ENCODE measurements around the gene NAA40. TPM values are rescaled to one million over a fixed set of nuclear protein-coding genes. Genes with fewer than 3 reads are reported as not detected.

The NAA40 gene
- total and polyA plus RNA-seq, 10 of the 15 experiments (the other 5 are each of a cell fraction or from before 2014, with no cell fraction given) = 4.8 to 31.6 (median 22.2) TPM

DNA sequence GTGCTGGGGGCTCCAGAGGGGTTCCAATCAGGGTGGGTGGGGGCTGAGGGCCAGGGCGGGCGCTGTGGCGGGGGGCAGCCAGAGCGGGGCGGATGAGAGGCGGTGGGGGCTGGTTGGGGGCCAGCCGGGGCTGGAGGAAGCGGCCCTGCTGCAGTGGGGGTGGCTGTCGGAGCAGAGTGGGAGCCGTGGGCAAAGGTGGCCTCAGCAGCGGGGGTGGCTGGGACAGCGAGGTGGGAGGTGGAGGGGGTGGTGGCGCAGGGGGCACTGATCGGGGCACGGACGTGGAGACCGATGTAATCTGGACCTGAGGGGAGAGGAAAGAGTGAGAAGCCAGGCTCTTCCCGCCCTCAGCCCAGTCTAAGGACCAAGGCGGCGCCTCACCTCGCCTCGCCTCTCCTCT, 26.9 kb upstream of the NAA40 start:
- no peak overlapping the region for H3K27ac ChIP-seq (ENCODE audit: control insufficient read depth, insufficient read depth)
- no peak for ATAC-seq
- no peaks in the 10 kb centered on the region; a peak in 1 of 4 replicates for H3K27me3 ChIP-seq (replicated peaks in 1 of 2; ENCODE audit: control insufficient read depth in 2 of 2, insufficient read depth in 2 of 2, low read length in 1 of 2)
- H3K4me3 ChIP-seq = no peak overlapping the region
- FAIRE-seq = no peak
- TF ChIP-seq HDAC6 (IDR thresholded peaks at IDR 0.05; ENCODE audit: unreplicated experiment) (no peak), KDM1A (IDR thresholded peaks at IDR 0.05; ENCODE audit: borderline replicate concordance) (no peak), BMI1 (IDR thresholded peaks at IDR 0.05; ENCODE audit: borderline replicate concordance) (no peak), ASH2L (IDR thresholded peaks at IDR 0.05; ENCODE audit: borderline replicate concordance, low read depth) (no peak), EED (IDR thresholded peaks at IDR 0.05; ENCODE audit: low read depth) (no peak), NR2F1 (conservative IDR thresholded peaks at IDR 0.05) (no peak)
- TF ChIP-seq, protein P1, sequence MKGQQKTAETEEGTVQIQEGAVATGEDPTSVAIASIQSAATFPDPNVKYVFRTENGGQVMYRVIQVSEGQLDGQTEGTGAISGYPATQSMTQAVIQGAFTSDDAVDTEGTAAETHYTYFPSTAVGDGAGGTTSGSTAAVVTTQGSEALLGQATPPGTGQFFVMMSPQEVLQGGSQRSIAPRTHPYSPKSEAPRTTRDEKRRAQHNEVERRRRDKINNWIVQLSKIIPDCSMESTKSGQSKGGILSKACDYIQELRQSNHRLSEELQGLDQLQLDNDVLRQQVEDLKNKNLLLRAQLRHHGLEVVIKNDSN (IDR thresholded peaks at IDR 0.05; ENCODE audit: borderline replicate concordance, extremely low read length, insufficient read depth, low read depth, low read length) = no peak
- ChIA-PET POLR2A (no interaction called here), CTCF (interaction anchor here (1.4 kb wide), 1 partner anchor 9 kb away, joined by 3 read pairs; no protein-coding TSS in a partner anchor), SMC1A (ENCODE audit: uncharacterized antibody, unreplicated experiment) (no interaction called here), RAD21 (ENCODE audit: unreplicated experiment) (no interaction called here)
- no peak overlapping the region for H2AFZ ChIP-seq (ENCODE audit: control insufficient read depth, low read depth, low read length)
- WGBS (ENCODE audit: insufficient coverage, insufficient replicate concordance, low lambda C conversion rate, missing lambda C conversion rate) = 91% methylated on average over 5 of the region's 22 CpGs
- no peak overlapping the region for H3K9ac ChIP-seq (ENCODE audit: control insufficient read depth, insufficient read depth, low read length)
- H3K9me3 ChIP-seq (replicated peaks; ENCODE audit: control insufficient read depth, insufficient read depth, low read length) = no peaks in the 10 kb centered on the region
- no TSS peak for BruUV-seq (replicated peaks)
- intact Hi-C loops (cut with micrococcal nuclease; ENCODE audit: unreplicated experiment) = no loop called here
- in situ Hi-C loops (cut with MboI) = no loop called here
- no peak for DNase-seq (ENCODE audit: low read depth, low spot score)
- peaks cover 6 to 13% of the 10 kb centered on the region in 2 experiments; a peak in 3 of 4 replicates for H3K36me3 ChIP-seq (ENCODE audit: control insufficient read depth in 2 of 2, insufficient read depth in 2 of 2, low read length in 1 of 2)
- H3K79me2 ChIP-seq (ENCODE audit: control insufficient read depth, insufficient read depth, low read length) = no peaks in the 10 kb centered on the region
- H4K20me1 ChIP-seq (ENCODE audit: control insufficient read depth, insufficient read depth) = no peaks in the 10 kb centered on the region
- peaks cover 3% of the 10 kb centered on the region for H3K4me1 ChIP-seq (ENCODE audit: control insufficient read depth, insufficient read depth, low read length)
- no peak overlapping the region for H3K4me2 ChIP-seq (ENCODE audit: control insufficient read depth, insufficient read depth)

DNA sequence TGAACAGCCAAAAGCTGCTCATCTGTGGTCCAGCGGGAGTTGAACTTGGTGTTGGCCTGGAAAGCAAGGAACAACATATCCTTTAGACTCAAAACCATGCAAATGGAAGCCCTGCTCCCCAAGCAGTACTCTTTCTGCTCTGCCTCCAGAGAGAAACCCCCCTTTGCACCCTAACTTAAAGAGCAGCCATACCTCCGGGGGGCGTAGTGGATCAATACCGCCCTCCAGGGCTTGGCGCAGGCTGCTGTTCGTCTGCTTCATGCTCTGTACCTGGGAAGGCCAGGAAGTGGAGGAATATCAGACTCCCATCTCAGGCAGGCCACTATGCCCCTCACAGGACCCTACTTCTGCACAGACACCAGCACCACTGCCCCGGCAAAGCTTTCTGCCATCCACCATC, 26.1 kb upstream of the NAA40 start:
- Histone ChIP-seq H3K27me3 (replicated peaks in 1 of 2; ENCODE audit: control insufficient read depth in 2 of 2, insufficient read depth in 2 of 2, low read length in 1 of 2) (peaks cover 0 to 2% of the 10 kb centered on the region in 2 experiments; a peak in 2 of 4 replicates), H3K4me2 (ENCODE audit: control insufficient read depth, insufficient read depth) (no peak overlapping the region), H2AFZ (ENCODE audit: control insufficient read depth, low read depth, low read length) (no peak overlapping the region), H3K27ac (ENCODE audit: control insufficient read depth, insufficient read depth) (no peak overlapping the region), H3K4me3 (no peak overlapping the region), H4K20me1 (ENCODE audit: control insufficient read depth, insufficient read depth) (no peaks in the 10 kb centered on the region), H3K36me3 (ENCODE audit: control insufficient read depth in 2 of 2, insufficient read depth in 2 of 2, low read length in 1 of 2) (peaks cover 3 to 5% of the 10 kb centered on the region in 2 experiments; a peak in 2 of 4 replicates), H3K79me2 (ENCODE audit: control insufficient read depth, insufficient read depth, low read length) (no peaks in the 10 kb centered on the region), H3K4me1 (ENCODE audit: control insufficient read depth, insufficient read depth, low read length) (peaks cover 8% of the 10 kb centered on the region), H3K9me3 (replicated peaks; ENCODE audit: control insufficient read depth, insufficient read depth, low read length) (no peaks in the 10 kb centered on the region), H3K9ac (ENCODE audit: control insufficient read depth, insufficient read depth, low read length) (no peak overlapping the region)
- 82% methylated on average over 7 of the region's 7 CpGs for WGBS (ENCODE audit: insufficient coverage, insufficient replicate concordance, low lambda C conversion rate, missing lambda C conversion rate)
- DNase-seq (ENCODE audit: low read depth, low spot score) (no peak), ATAC-seq (no peak), FAIRE-seq (no peak)
- ChIA-PET RAD21 (ENCODE audit: unreplicated experiment) (no interaction called here), POLR2A (no interaction called here), CTCF (interaction anchor here (1.4 to 2.7 kb wide), 2 partner anchors 8 to 76 kb away, joined by 3 to 6 read pairs; no protein-coding TSS in a partner anchor), SMC1A (ENCODE audit: uncharacterized antibody, unreplicated experiment) (interaction anchor here (0.6 kb wide), 1 partner anchor 45 kb away, joined by 3 read pairs; no protein-coding TSS in a partner anchor)
- in situ Hi-C loops (cut with MboI) (no loop called here), intact Hi-C loops (cut with micrococcal nuclease; ENCODE audit: unreplicated experiment) (no loop called here)
- no TSS peak for BruUV-seq (replicated peaks)
- no peak for TF ChIP-seq ZSCAN29 (IDR thresholded peaks at IDR 0.05)
- TF ChIP-seq, protein P2, sequence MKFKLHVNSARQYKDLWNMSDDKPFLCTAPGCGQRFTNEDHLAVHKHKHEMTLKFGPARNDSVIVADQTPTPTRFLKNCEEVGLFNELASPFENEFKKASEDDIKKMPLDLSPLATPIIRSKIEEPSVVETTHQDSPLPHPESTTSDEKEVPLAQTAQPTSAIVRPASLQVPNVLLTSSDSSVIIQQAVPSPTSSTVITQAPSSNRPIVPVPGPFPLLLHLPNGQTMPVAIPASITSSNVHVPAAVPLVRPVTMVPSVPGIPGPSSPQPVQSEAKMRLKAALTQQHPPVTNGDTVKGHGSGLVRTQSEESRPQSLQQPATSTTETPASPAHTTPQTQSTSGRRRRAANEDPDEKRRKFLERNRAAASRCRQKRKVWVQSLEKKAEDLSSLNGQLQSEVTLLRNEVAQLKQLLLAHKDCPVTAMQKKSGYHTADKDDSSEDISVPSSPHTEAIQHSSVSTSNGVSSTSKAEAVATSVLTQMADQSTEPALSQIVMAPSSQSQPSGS (IDR thresholded peaks at IDR 0.05; ENCODE audit: low read length) = no peak
- TF ChIP-seq FOXM1 (IDR thresholded peaks at IDR 0.05; ENCODE audit: low read depth, low read length) = no peak
- TF ChIP-seq PAX5 (IDR thresholded peaks at IDR 0.05; ENCODE audit: borderline replicate concordance, low read depth, low read length) = no peak
- no peak for TF ChIP-seq MYC (IDR thresholded peaks at IDR 0.05; ENCODE audit: insufficient read depth, insufficient read length, insufficient replicate concordance, low read length, severe bottlenecking)

Measured in GM12878 (cell line).